ENCODE measurements around the gene PRKCE. TPM values are rescaled to one million over a fixed set of nuclear protein-coding genes. Genes with fewer than 3 reads are reported as not detected.
A peak's percentile ranks its signal among the peaks of the same experiment; 100 is the strongest.

The PRKCE gene
- total and polyA plus RNA-seq, 2 experiments from 2014 or later, result 13.2 to 19.2 TPM

GRCh38 chr2:45869165-45869501, 217.7 kb downstream of the PRKCE start:
- Histone ChIP-seq H3K4me1 (ENCODE audit: low read depth) (peaks cover 22% of the 10 kb centered on the region), H3K36me3 (no peaks in the 10 kb centered on the region), H3K27me3 (no peaks in the 10 kb centered on the region), H3K27ac (no peak overlapping the region), H3K4me3 (no peak overlapping the region), H3K9me3 (ENCODE audit: low read depth) (no peaks in the 10 kb centered on the region)
- no peak for TF ChIP-seq CTCF (IDR thresholded peaks at IDR 0.05; ENCODE audit: low read depth, low read length)
- peak in 1 of 2 donors; percentile 27 for DNase-seq (ENCODE audit: low read depth in 1 of 2, low spot score in 1 of 2)

GRCh38 chr2:45871025-45871424, 219.6 kb downstream of the PRKCE start:
- no peaks in the 10 kb centered on the region for H3K27me3 ChIP-seq
- H3K36me3 ChIP-seq, result no peaks in the 10 kb centered on the region
- H3K27ac ChIP-seq, result peak overlapping the region; percentile 63
- DNase-seq (ENCODE audit: low read depth in 1 of 2, low spot score in 1 of 2), result no peak
- H3K9me3 ChIP-seq (ENCODE audit: low read depth), result no peaks in the 10 kb centered on the region
- no peak overlapping the region for H3K4me3 ChIP-seq
- no peak for TF ChIP-seq CTCF (IDR thresholded peaks at IDR 0.05; ENCODE audit: low read depth, low read length)
- peaks cover 22% of the 10 kb centered on the region for H3K4me1 ChIP-seq (ENCODE audit: low read depth)

- Histone ChIP-seq H3K4me1 (ENCODE audit: low read depth) (peaks cover 22% of the 10 kb centered on the region), H3K27me3 (no peaks in the 10 kb centered on the region), H3K36me3 (no peaks in the 10 kb centered on the region), H3K4me3 (no peak overlapping the region), H3K27ac (peak overlapping the region; percentile 63), H3K9me3 (ENCODE audit: low read depth) (no peaks in the 10 kb centered on the region)
- no peak for DNase-seq (ENCODE audit: low read depth in 1 of 2, low spot score in 1 of 2)
- TF ChIP-seq CTCF (IDR thresholded peaks at IDR 0.05; ENCODE audit: low read depth, low read length), result no peak
Measured at GRCh38 chr2:45871541-45871940, 220.1 kb downstream of the PRKCE start.

- Histone ChIP-seq H3K4me1 (ENCODE audit: low read depth) (peaks cover 22% of the 10 kb centered on the region), H3K36me3 (no peaks in the 10 kb centered on the region), H3K9me3 (ENCODE audit: low read depth) (no peaks in the 10 kb centered on the region), H3K27me3 (no peaks in the 10 kb centered on the region), H3K4me3 (no peak overlapping the region), H3K27ac (no peak overlapping the region)
- no peak for TF ChIP-seq CTCF (IDR thresholded peaks at IDR 0.05; ENCODE audit: low read depth, low read length)
- DNase-seq (ENCODE audit: low read depth in 1 of 2, low spot score in 1 of 2), result peak in 1 of 2 donors; percentile 37
Measured at GRCh38 chr2:45872211-45872610, 220.7 kb downstream of the PRKCE start.

- H3K4me3 ChIP-seq, result no peak overlapping the region
- no peaks in the 10 kb centered on the region for H3K27me3 ChIP-seq
- peak in 1 of 2 donors; percentile 40 for DNase-seq (ENCODE audit: low read depth in 1 of 2, low spot score in 1 of 2)
- no peak for TF ChIP-seq CTCF (IDR thresholded peaks at IDR 0.05; ENCODE audit: low read depth, low read length)
- no peaks in the 10 kb centered on the region for H3K9me3 ChIP-seq (ENCODE audit: low read depth)
- H3K36me3 ChIP-seq, result no peaks in the 10 kb centered on the region
- no peak overlapping the region for H3K27ac ChIP-seq
- H3K4me1 ChIP-seq (ENCODE audit: low read depth), result peaks cover 22% of the 10 kb centered on the region
Measured at GRCh38 chr2:45874344-45874743, 222.9 kb downstream of the PRKCE start.

DNA sequence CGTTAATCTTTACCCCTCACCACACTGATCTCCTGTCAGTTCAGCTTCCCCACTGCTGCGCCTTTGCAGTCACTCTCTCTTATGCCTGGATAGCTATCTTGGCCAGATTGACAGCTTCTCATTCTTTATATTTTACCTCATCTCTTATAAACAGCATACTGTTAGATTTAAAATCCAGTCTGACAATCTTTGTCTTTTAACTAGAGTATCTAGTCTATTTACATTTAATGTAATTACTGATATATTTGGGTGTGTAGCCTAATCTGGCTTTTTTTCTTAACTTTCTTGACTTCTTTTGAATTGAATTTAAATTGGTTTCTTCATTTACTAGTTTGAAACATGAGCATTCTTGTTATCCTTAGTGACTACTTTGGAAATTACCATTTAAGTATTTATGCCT, 225.1 kb downstream of the PRKCE start:
- H3K27me3 ChIP-seq, result no peaks in the 10 kb centered on the region
- H3K36me3 ChIP-seq, result no peaks in the 10 kb centered on the region
- TF ChIP-seq CTCF (IDR thresholded peaks at IDR 0.05; ENCODE audit: low read depth, low read length), result no peak
- no peak overlapping the region for H3K27ac ChIP-seq
- H3K4me1 ChIP-seq (ENCODE audit: low read depth), result peaks cover 17% of the 10 kb centered on the region
- no peak for DNase-seq (ENCODE audit: low read depth in 1 of 2, low spot score in 1 of 2)
- no peaks in the 10 kb centered on the region for H3K9me3 ChIP-seq (ENCODE audit: low read depth)
- H3K4me3 ChIP-seq, result no peak overlapping the region
